HL-60 (cell line): Measurements from ENCODE around the gene DPP6.

ENCODE experiments used
- GABPA ChIP-seq: IDR thresholded peaks from 2 replicates; pipeline ENCODE4 v1.6.1; 2012; ENCODE audit warnings: low read depth
- POLR2AphosphoS5 ChIP-seq: IDR thresholded peaks from 2 replicates; pipeline ENCODE4 v1.6.1; 2012; ENCODE audit warnings: low read depth
- SPI1 ChIP-seq: IDR thresholded peaks from 2 replicates; pipeline ENCODE4 v1.6.1; 2012; ENCODE audit warnings: low read depth, mild to moderate bottlenecking, borderline replicate concordance
- TF ChIP-seq, protein P1 (sequence below): IDR thresholded peaks from one replicate; pipeline ENCODE4 v1.5.1; 2011; ENCODE audit warnings: low read length, control low read depth, inconsistent platforms; ENCODE audit not compliant: insufficient read depth
- TF ChIP-seq, protein P2 (sequence below): IDR thresholded peaks from 2 replicates; pipeline ENCODE4 v1.6.1; 2012; ENCODE audit warnings: low read depth; ENCODE audit not compliant: insufficient replicate concordance

DNA sequence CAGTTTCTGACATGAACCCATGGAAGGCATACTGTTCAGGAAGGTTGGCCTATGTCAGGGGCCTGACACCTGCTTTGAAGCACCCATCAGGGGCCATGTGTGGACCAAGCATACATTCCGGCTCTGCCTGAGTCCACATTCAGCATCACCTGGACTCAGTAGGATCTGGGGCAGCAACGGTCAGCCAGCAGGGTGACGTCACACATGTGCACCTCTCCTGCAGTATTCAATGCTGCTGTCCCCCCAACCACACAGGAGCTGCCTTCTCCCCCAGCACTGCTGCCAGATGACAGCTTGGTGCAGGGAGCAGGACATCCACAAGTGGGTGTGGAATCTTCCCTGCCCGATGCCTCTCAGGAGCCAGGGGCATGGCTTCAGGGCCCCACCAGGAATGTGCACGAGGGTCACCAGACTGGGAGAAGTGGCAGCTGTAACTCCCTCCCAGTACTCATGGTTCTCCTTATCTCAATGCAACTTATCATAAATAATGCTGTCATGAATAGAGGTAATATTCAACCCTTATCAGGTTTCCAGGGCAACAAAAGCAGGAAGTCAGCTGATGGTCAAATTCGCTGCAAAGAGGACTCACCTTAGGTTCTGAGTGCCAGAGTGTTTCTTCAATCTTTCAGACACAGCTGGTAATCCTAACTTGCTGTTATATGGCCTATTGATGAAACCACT lies 657.8 kb downstream of the DPP6 start:
- TF ChIP-seq, protein P1, sequence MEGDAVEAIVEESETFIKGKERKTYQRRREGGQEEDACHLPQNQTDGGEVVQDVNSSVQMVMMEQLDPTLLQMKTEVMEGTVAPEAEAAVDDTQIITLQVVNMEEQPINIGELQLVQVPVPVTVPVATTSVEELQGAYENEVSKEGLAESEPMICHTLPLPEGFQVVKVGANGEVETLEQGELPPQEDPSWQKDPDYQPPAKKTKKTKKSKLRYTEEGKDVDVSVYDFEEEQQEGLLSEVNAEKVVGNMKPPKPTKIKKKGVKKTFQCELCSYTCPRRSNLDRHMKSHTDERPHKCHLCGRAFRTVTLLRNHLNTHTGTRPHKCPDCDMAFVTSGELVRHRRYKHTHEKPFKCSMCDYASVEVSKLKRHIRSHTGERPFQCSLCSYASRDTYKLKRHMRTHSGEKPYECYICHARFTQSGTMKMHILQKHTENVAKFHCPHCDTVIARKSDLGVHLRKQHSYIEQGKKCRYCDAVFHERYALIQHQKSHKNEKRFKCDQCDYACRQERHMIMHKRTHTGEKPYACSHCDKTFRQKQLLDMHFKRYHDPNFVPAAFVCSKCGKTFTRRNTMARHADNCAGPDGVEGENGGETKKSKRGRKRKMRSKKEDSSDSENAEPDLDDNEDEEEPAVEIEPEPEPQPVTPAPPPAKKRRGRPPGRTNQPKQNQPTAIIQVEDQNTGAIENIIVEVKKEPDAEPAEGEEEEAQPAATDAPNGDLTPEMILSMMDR: no peak
- TF ChIP-seq, protein P2, sequence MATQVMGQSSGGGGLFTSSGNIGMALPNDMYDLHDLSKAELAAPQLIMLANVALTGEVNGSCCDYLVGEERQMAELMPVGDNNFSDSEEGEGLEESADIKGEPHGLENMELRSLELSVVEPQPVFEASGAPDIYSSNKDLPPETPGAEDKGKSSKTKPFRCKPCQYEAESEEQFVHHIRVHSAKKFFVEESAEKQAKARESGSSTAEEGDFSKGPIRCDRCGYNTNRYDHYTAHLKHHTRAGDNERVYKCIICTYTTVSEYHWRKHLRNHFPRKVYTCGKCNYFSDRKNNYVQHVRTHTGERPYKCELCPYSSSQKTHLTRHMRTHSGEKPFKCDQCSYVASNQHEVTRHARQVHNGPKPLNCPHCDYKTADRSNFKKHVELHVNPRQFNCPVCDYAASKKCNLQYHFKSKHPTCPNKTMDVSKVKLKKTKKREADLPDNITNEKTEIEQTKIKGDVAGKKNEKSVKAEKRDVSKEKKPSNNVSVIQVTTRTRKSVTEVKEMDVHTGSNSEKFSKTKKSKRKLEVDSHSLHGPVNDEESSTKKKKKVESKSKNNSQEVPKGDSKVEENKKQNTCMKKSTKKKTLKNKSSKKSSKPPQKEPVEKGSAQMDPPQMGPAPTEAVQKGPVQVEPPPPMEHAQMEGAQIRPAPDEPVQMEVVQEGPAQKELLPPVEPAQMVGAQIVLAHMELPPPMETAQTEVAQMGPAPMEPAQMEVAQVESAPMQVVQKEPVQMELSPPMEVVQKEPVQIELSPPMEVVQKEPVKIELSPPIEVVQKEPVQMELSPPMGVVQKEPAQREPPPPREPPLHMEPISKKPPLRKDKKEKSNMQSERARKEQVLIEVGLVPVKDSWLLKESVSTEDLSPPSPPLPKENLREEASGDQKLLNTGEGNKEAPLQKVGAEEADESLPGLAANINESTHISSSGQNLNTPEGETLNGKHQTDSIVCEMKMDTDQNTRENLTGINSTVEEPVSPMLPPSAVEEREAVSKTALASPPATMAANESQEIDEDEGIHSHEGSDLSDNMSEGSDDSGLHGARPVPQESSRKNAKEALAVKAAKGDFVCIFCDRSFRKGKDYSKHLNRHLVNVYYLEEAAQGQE: no peak
- TF ChIP-seq POLR2AphosphoS5: no peak
- no peak for TF ChIP-seq GABPA
- TF ChIP-seq SPI1: no peak
